DND-41 (cell line): ENCODE data around the gene UHRF1.

Experiments used
- ATAC-seq: fragments of 200-7000 bp; cut with Tn5 transposase; 3 replicates; pipeline ENCODE4 v1.9.1; 2021; ENCODE audit warnings: low read depth; ENCODE audit not compliant: insufficient read depth
- DNase-seq: peaks from one replicate; pipeline ENCODE4 v3.0.0-alpha.2; 2020
- H2AFZ ChIP-seq: 2 replicates; pipeline ENCODE4 v1.6.0; 2012; ENCODE audit warnings: low read depth, low read length
- H3K27ac ChIP-seq: 2 replicates; pipeline ENCODE4 v1.5.1; 2012; ENCODE audit warnings: low read length, inconsistent platforms
- H3K27me3 ChIP-seq: fragments of 200-600 bp; sonication (generic); 2 replicates; pipeline ENCODE4 v1.6.0; 2012; ENCODE audit warnings: low read length, mild to moderate bottlenecking, inconsistent platforms; ENCODE audit not compliant: insufficient read depth, poor library complexity
- H3K36me3 ChIP-seq: 2 replicates; pipeline ENCODE4 v1.5.1; 2012; ENCODE audit warnings: low read length, inconsistent platforms; ENCODE audit not compliant: insufficient read depth
- H3K4me1 ChIP-seq: 2 replicates; pipeline ENCODE4 v1.5.1; 2012; ENCODE audit warnings: mild to moderate bottlenecking, low read length; ENCODE audit not compliant: insufficient read depth
- H3K4me2 ChIP-seq: 2 replicates; pipeline ENCODE4 v1.6.0; 2012; ENCODE audit warnings: mild to moderate bottlenecking, moderate library complexity, low read length, inconsistent platforms; ENCODE audit not compliant: insufficient read depth
- H3K4me3 ChIP-seq, 2 experiments: fragments of 200-600 bp in 1 of 2; shearing (Covaris generic) in 1 of 2; 2 replicates each; pipeline ENCODE4 v1.5.1; 2012 to 2016; ENCODE audit warnings: inconsistent platforms in 2 of 2, low read length in 2 of 2, mild to moderate bottlenecking in 2 of 2, low read depth in 1 of 2, moderate library complexity in 1 of 2
- H3K79me2 ChIP-seq: 2 replicates; pipeline ENCODE4 v1.6.0; 2012; ENCODE audit warnings: low read length, inconsistent platforms; ENCODE audit not compliant: insufficient read depth
- H3K9ac ChIP-seq: 2 replicates; pipeline ENCODE4 v1.6.0; 2012; ENCODE audit warnings: low read depth, mild to moderate bottlenecking, inconsistent platforms, low read length, moderate library complexity
- H3K9me3 ChIP-seq: 2 replicates; pipeline ENCODE4 v1.5.1; 2012; ENCODE audit warnings: low read length, moderate library complexity, mild to moderate bottlenecking, inconsistent platforms; ENCODE audit not compliant: insufficient read depth, severe bottlenecking
- H4K20me1 ChIP-seq: 2 replicates; pipeline ENCODE4 v1.6.0; 2012; ENCODE audit warnings: low read length; ENCODE audit not compliant: insufficient read depth
- CTCF ChIP-seq: IDR thresholded peaks from 2 replicates; pipeline ENCODE4 v1.5.1; 2012; ENCODE audit warnings: borderline replicate concordance, low read length, moderate library complexity, mild to moderate bottlenecking; ENCODE audit not compliant: poor library complexity, severe bottlenecking; ENCODE audit errors: extremely low read depth
- EZH2 ChIP-seq: IDR thresholded peaks from 3 replicates; pipeline ENCODE4 v1.6.1; 2012; ENCODE audit warnings: borderline replicate concordance, low read depth, mild to moderate bottlenecking, moderate library complexity, low read length, inconsistent platforms; ENCODE audit not compliant: severe bottlenecking

UHRF1 gene

GRCh38 chr19:4957981-4958380 is 48.7 kb downstream of the UHRF1 start:
- H3K4me2 ChIP-seq = no peak overlapping the region
- peaks cover 17% of the 10 kb centered on the region for H3K79me2 ChIP-seq
- TF ChIP-seq EZH2 (no peak), CTCF (no peak)
- H3K4me1 ChIP-seq = no peaks in the 10 kb centered on the region
- no peak for ATAC-seq
- no peak overlapping the region for H3K27ac ChIP-seq
- H3K9me3 ChIP-seq = no peaks in the 10 kb centered on the region
- DNase-seq = no peak
- peaks cover 86% of the 10 kb centered on the region for H3K36me3 ChIP-seq
- H2AFZ ChIP-seq = no peak overlapping the region
- H3K4me3 ChIP-seq = no peak overlapping the region
- no peaks in the 10 kb centered on the region for H3K27me3 ChIP-seq
- H4K20me1 ChIP-seq = peaks cover 46% of the 10 kb centered on the region
- H3K9ac ChIP-seq = no peak overlapping the region

- no peak overlapping the region for H3K9ac ChIP-seq
- no peaks in the 10 kb centered on the region for H3K4me1 ChIP-seq
- H3K36me3 ChIP-seq = peaks cover 63% of the 10 kb centered on the region
- no peak overlapping the region for H3K27ac ChIP-seq
- no peak for ATAC-seq
- no peak overlapping the region for H3K4me2 ChIP-seq
- no peak overlapping the region for H2AFZ ChIP-seq
- H3K79me2 ChIP-seq = peaks cover 5% of the 10 kb centered on the region; the same call in 1 of the 2 replicates
- H3K27me3 ChIP-seq = no peaks in the 10 kb centered on the region
- TF ChIP-seq CTCF = no peak
- TF ChIP-seq EZH2 = no peak
- no peak overlapping the region for H3K4me3 ChIP-seq
- H4K20me1 ChIP-seq = peaks cover 29% of the 10 kb centered on the region
- H3K9me3 ChIP-seq = no peaks in the 10 kb centered on the region
- no peak for DNase-seq
Measured at GRCh38 chr19:4962085-4962619, 52.9 kb downstream of the UHRF1 start.

GRCh38 chr19:4965061-4965460 is 55.8 kb downstream of the UHRF1 start:
- H3K36me3 ChIP-seq = peaks cover 35% of the 10 kb centered on the region
- H2AFZ ChIP-seq = no peak overlapping the region
- H3K4me3 ChIP-seq = no peak overlapping the region
- H3K4me2 ChIP-seq = no peak overlapping the region
- TF ChIP-seq CTCF = no peak
- ATAC-seq = no peak
- no peaks in the 10 kb centered on the region for H3K27me3 ChIP-seq
- peaks cover 15% of the 10 kb centered on the region for H3K4me1 ChIP-seq
- no peaks in the 10 kb centered on the region for H3K9me3 ChIP-seq
- no peak for DNase-seq
- H3K79me2 ChIP-seq = peaks cover 14% of the 10 kb centered on the region
- H3K27ac ChIP-seq = no peak overlapping the region
- no peak overlapping the region for H3K9ac ChIP-seq
- peaks cover 15% of the 10 kb centered on the region for H4K20me1 ChIP-seq

- H3K79me2 ChIP-seq = peaks cover 30% of the 10 kb centered on the region
- H3K4me2 ChIP-seq = no peak overlapping the region
- no peaks in the 10 kb centered on the region for H3K27me3 ChIP-seq
- no peak overlapping the region for H3K4me3 ChIP-seq
- DNase-seq = no peak
- H3K9ac ChIP-seq = no peak overlapping the region
- H3K4me1 ChIP-seq = peaks cover 30% of the 10 kb centered on the region
- no peak overlapping the region; the same call in 1 of the 2 replicates for H3K27ac ChIP-seq
- peaks cover 27% of the 10 kb centered on the region for H3K36me3 ChIP-seq
- TF ChIP-seq CTCF = no peak
- TF ChIP-seq EZH2 = no peak
- ATAC-seq = no peak
- H3K9me3 ChIP-seq = no peaks in the 10 kb centered on the region
- H2AFZ ChIP-seq = no peak overlapping the region
- peaks cover 29% of the 10 kb centered on the region for H4K20me1 ChIP-seq
Measured at GRCh38 chr19:4966591-4966990, 57.3 kb downstream of the UHRF1 start.
